Keratinocyte (primary cell): ENCODE data around the gene ZBTB1. TPM values are rescaled to one million over a fixed set of nuclear protein-coding genes. Genes with fewer than 3 reads are reported as not detected.

Source experiments
- DNase-seq: peaks from one replicate; pipeline ENCODE4 v3.0.0-alpha.2; 2011; ENCODE audit warnings: low read depth, missing footprints, low spot score
- FAIRE-seq: peaks from 2 replicates; lab custom pipeline; 2011; peaks lifted over from hg19 to GRCh38; lab: Jason Lieb, UNC
- H2AFZ ChIP-seq: 2 replicates; pipeline ENCODE4 v1.6.0; 2012; ENCODE audit warnings: low read length, control low read depth, inconsistent platforms; ENCODE audit not compliant: control insufficient read depth
- H3K27ac ChIP-seq: 2 replicates; pipeline ENCODE4 v1.5.1; 2011; ENCODE audit warnings: low read length; ENCODE audit not compliant: control insufficient read depth, insufficient read depth
- H3K27me3 ChIP-seq: 3 replicates; pipeline ENCODE4 v1.6.0; 2011; ENCODE audit warnings: low read length; ENCODE audit not compliant: control insufficient read depth, insufficient read depth; ENCODE audit errors: extremely low read depth
- H3K36me3 ChIP-seq, 2 experiments: 2 replicates in 1 of 2; 3 replicates in 1 of 2; pipeline ENCODE4 v1.5.1; 2011; ENCODE audit warnings: low read length in 2 of 2, mild to moderate bottlenecking in 1 of 2; ENCODE audit not compliant: control insufficient read depth in 2 of 2, insufficient read depth in 2 of 2; ENCODE audit errors: extremely low read depth in 1 of 2
- H3K4me1 ChIP-seq: 3 replicates; pipeline ENCODE4 v1.5.1; 2011; ENCODE audit warnings: low read length; ENCODE audit not compliant: control insufficient read depth, insufficient read depth; ENCODE audit errors: extremely low read depth
- H3K4me2 ChIP-seq: 3 replicates; pipeline ENCODE4 v1.6.0; 2011; ENCODE audit warnings: low read depth, low read length; ENCODE audit not compliant: control insufficient read depth, insufficient read depth; ENCODE audit errors: extremely low read depth
- H3K4me3 ChIP-seq, 3 experiments: fragments of 200-600 bp in 1 of 3; sonication (generic) in 1 of 3; 2 replicates in 2 of 3; 3 replicates in 1 of 3; pipeline ENCODE4 v1.5.1; 2011 to 2016; ENCODE audit warnings: low read length in 3 of 3, mild to moderate bottlenecking in 3 of 3, control low read depth in 2 of 3, inconsistent platforms in 1 of 3, low read depth in 1 of 3, mixed read lengths in 1 of 3, mixed run types in 1 of 3, moderate library complexity in 1 of 3; ENCODE audit not compliant: control insufficient read depth in 2 of 3, insufficient read depth in 2 of 3; ENCODE audit errors: extremely low read depth in 1 of 3
- H3K79me2 ChIP-seq: 2 replicates; pipeline ENCODE4 v1.6.0; 2012; ENCODE audit warnings: low read length; ENCODE audit not compliant: control insufficient read depth, insufficient read depth
- H3K9ac ChIP-seq: 3 replicates; pipeline ENCODE4 v1.6.0; 2011; ENCODE audit warnings: low read length; ENCODE audit not compliant: control insufficient read depth, insufficient read depth; ENCODE audit errors: extremely low read depth
- H3K9me1 ChIP-seq: 3 replicates; pipeline ENCODE4 v1.6.0; 2011; ENCODE audit warnings: low read length; ENCODE audit not compliant: control insufficient read depth, insufficient read depth; ENCODE audit errors: extremely low read depth
- H3K9me3 ChIP-seq: 2 replicates; pipeline ENCODE4 v1.5.1; 2012; ENCODE audit warnings: low read depth, low read length; ENCODE audit not compliant: control insufficient read depth
- H4K20me1 ChIP-seq: 3 replicates; pipeline ENCODE4 v1.6.0; 2011; ENCODE audit warnings: low read length; ENCODE audit not compliant: control insufficient read depth, insufficient read depth; ENCODE audit errors: extremely low read depth
- EZH2 ChIP-seq: IDR thresholded peaks from one replicate; pipeline ENCODE4 v1.6.1; 2012; ENCODE audit warnings: inconsistent platforms, mild to moderate bottlenecking, low read length, moderate library complexity
- dilution Hi-C: fragments of 300-500 bp; cut with MboI; formaldehyde crosslinking; loops from one replicate; pipeline ENCODE4 v1.7.0; 2020; ENCODE audit warnings: low sequenced_read_pairs; ENCODE audit not compliant: extremely low pct_ligation_motif_present
- polyA plus RNA-seq, 5 experiments: library from polyadenylated mRNA; depleted of rRNA in 3 of 5; stranded (reverse) in 3 of 5; stranded (forward) in 1 of 5; unstranded in 1 of 5; fragments of >200 nt; gene quantifications; 1 replicate in 1 of 5; 2 replicates in 3 of 5; 3 replicates in 1 of 5; pipeline versions ENCODE4 v1.2.1 to v1.2.3, GENCODE V29; 2011 to 2012; ENCODE audit warnings: missing spikeins in 2 of 5, low read depth in 1 of 5, low replicate concordance in 1 of 5
- TF ChIP-seq, protein P1 (sequence below), 3 experiments: IDR thresholded peaks in 1 of 3; conservative IDR thresholded peaks in 1 of 3; optimal IDR thresholded peaks in 1 of 3; 2 replicates in 2 of 3; 3 replicates in 1 of 3; pipeline versions ENCODE3 to v1.5.1; 2011; ENCODE audit warnings: low read length in 3 of 3, mild to moderate bottlenecking in 3 of 3, moderate library complexity in 2 of 3, control low read depth in 1 of 3, inconsistent platforms in 1 of 3; ENCODE audit not compliant: insufficient read depth in 2 of 3; ENCODE audit errors: extremely low read depth in 1 of 3

ZBTB1 gene
- polyA plus RNA-seq, 1 donor (not counting 4 experiments of a cell fraction or from before 2014, with no cell fraction given), result 40.7 TPM

- Histone ChIP-seq H3K9me3 (no peaks in the 10 kb centered on the region), H3K4me2 (no peak overlapping the region), H3K36me3 (peaks cover 9% of the 10 kb centered on the region in 2 experiments), H3K4me1 (peaks cover 12% of the 10 kb centered on the region), H3K27ac (no peak overlapping the region), H4K20me1 (no peaks in the 10 kb centered on the region), H3K27me3 (no peaks in the 10 kb centered on the region), H2AFZ (no peak overlapping the region), H3K79me2 (no peaks in the 10 kb centered on the region), H3K4me3 (no peak overlapping the region), H3K9me1 (no peaks in the 10 kb centered on the region), H3K9ac (no peak overlapping the region)
- dilution Hi-C loops, result no loop called here
- TF ChIP-seq EZH2, result no peak
- TF ChIP-seq, protein P1, sequence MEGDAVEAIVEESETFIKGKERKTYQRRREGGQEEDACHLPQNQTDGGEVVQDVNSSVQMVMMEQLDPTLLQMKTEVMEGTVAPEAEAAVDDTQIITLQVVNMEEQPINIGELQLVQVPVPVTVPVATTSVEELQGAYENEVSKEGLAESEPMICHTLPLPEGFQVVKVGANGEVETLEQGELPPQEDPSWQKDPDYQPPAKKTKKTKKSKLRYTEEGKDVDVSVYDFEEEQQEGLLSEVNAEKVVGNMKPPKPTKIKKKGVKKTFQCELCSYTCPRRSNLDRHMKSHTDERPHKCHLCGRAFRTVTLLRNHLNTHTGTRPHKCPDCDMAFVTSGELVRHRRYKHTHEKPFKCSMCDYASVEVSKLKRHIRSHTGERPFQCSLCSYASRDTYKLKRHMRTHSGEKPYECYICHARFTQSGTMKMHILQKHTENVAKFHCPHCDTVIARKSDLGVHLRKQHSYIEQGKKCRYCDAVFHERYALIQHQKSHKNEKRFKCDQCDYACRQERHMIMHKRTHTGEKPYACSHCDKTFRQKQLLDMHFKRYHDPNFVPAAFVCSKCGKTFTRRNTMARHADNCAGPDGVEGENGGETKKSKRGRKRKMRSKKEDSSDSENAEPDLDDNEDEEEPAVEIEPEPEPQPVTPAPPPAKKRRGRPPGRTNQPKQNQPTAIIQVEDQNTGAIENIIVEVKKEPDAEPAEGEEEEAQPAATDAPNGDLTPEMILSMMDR (optimal IDR thresholded peaks at IDR 0.05 in 1 of 3, IDR thresholded peaks at IDR 0.05 in 1 of 3, conservative IDR thresholded peaks at IDR 0.05 in 1 of 3; ENCODE audit: extremely low read depth in 1 of 3, insufficient read depth in 2 of 3, low read length in 3 of 3), result no peak
- DNase-seq (no peak), FAIRE-seq (no peak)
These were observed 43.3 kb upstream of the ZBTB1 start for GRCh38 chr14:64461221-64461620.

- H4K20me1 ChIP-seq, result no peaks in the 10 kb centered on the region
- no peaks in the 10 kb centered on the region for H3K79me2 ChIP-seq
- TF ChIP-seq, protein P1 (optimal IDR thresholded peaks at IDR 0.05 in 1 of 3, IDR thresholded peaks at IDR 0.05 in 1 of 3, conservative IDR thresholded peaks at IDR 0.05 in 1 of 3; ENCODE audit: extremely low read depth in 1 of 3, insufficient read depth in 2 of 3, low read length in 3 of 3), result no peak
- no peak for TF ChIP-seq EZH2
- H3K27me3 ChIP-seq, result no peaks in the 10 kb centered on the region
- H3K9me3 ChIP-seq, result no peaks in the 10 kb centered on the region
- no peak overlapping the region for H3K4me2 ChIP-seq
- no peak for FAIRE-seq
- no peak overlapping the region for H3K4me3 ChIP-seq
- peaks cover 5 to 6% of the 10 kb centered on the region in 2 experiments for H3K36me3 ChIP-seq
- no peak overlapping the region for H2AFZ ChIP-seq
- H3K4me1 ChIP-seq, result peaks cover 13% of the 10 kb centered on the region
- H3K9me1 ChIP-seq, result no peaks in the 10 kb centered on the region
- DNase-seq, result no peak
- H3K9ac ChIP-seq, result no peak overlapping the region
- dilution Hi-C loops, result no loop called here
- H3K27ac ChIP-seq, result no peak overlapping the region
These were observed 41.4 kb upstream of the ZBTB1 start for GRCh38 chr14:64463195-64463594.
